GM21447 (cell line): ENCODE data around the gene COCH.
"Not testable (repeated sequence)": the region's sequence is repeated elsewhere in the genome, so short reads cannot be mapped to it uniquely, and the experiment has no call there.

Experiments
- ATAC-seq: cut with Tn5 transposase; IDR thresholded peaks from one replicate; pipeline ENCODE4 v1.9.1; 2021; ENCODE audit not compliant: unreplicated experiment

The COCH gene

DNA sequence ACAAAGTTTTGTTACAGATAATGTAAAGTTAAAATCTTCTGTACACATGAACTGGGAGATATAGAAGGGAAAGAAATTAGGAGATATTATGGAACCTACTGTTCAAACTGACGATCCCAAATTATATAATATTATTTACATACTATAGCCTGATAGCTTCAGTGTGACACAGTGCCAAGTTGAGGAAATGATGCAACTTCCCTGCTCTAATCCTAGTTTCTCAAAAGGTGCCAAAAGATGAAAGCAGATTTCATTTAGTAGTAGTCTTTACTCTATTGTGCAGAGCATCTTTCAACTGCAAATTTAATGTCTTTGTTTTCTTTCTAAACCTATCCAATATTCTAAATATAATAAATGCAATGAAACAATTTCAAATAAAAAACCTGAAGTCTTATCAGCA is 46.9 kb downstream of the COCH start:
- no peak for ATAC-seq

DNA sequence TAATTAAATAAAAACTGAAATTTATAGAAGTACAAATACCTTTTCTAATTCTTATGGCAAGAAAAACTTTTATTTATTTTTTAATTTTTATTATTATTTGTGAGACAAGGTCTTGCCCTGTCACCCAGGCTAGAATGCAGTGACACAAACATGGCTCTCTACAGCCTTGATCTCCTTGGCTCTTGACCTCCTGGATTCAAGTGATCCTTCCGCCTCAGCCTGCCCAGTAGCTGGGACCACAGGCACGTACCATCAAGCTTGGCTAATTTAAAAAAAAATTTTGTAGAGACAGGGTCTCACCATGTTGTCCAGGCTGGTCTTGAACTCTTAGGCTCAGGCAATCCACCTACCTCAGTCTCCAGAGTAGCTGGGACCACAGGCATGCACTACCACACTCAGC is 47.4 kb downstream of the COCH start:
- ATAC-seq, result no peak

DNA sequence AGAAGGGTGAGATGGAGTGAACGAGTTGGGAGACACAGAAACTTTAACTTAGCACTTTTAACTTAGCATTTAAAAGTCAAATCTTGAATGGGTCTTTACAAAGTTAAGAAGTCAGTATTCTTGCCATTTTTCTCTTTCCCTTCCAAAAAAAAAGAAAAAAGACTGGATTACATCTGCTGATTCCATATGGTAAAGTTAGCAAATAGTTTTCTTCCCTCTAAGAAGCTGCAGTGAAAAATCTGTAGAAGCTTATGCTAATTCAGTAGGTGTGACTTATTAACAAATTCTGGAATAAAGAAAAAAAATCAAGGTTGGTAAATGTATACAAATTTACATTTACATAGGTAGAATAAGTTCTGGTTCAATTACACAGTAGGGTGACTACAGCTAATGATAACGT is 50.9 kb downstream of the COCH start:
- no peak for ATAC-seq

DNA sequence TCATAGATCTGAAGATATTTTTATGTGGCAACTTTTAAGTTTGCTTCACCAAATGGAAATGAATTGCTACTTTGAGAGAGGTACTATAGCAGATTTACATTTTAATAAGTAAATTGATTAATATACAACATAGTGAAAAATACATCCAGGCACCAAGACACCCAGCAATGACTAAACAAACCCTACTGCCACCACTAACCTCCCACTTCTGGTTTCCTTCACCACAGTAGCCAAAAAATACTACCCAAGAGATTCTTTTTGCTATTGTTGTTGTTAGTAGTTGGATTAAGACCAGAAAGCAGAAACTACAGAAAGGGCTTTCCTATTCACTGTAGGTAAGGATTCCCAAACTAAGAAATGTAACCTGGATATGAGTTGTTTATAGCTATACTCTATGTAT is 54.1 kb downstream of the COCH start:
- no peak for ATAC-seq

DNA sequence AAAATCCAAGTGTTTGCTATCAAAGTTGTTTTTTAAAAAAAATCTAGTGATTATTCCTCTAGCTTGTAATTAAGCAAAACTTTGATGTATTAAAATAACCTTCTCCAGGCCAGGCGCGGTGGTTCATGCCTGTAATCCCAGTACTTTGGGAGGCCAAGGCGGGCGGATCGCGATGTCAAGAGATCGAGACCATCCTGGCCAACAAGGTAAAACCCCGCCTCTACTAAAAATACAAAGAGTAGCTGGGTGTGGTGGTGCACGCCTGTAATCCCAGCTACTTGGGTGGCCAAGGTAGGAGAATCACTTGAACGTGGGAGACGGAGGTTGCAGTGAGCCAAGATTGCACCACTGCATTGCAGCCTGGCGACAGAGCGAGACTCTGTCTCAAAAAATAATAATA is 59.6 kb downstream of the COCH start:
- ATAC-seq, result not testable (repeated sequence)

DNA sequence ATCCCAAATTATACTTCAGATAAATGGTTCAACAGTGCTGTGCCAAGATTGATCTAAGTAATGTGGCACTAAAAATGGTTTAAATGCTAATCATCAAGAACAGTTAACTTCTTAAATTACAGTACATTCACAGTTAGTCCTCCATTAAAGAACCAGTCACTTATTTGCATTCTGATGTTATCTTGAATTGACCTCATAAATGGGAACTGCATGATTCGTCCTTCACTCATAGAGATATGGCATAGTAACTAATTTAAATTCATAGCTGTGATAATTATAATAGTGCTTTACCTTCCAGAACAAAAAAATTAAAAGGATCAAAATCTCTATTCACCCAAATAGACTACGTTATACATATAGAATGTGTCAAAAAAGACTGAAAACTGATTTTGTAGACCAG is 61.1 kb downstream of the COCH start:
- ATAC-seq, result no peak

DNA sequence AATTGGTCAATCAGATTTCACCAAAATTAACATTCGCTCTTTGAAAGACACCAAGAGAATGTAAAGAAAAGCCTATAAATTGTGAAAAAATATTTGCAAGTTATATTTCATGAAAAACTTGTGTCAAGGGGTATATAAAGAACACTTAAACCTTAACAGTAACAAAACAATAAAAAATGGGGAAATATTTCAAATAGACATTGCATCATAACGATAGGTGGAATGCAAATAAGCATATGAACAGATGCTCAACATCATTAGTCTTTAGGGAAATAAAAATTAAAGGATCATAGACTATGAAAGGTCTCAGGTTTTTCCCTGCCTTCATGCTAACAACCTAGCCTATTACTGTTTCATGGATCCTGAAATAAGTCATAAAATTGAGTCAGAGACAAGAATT is 64.3 kb downstream of the COCH start:
- no peak for ATAC-seq
